ENCODE data around the gene GRIK1.

The GRIK1 gene

DNA sequence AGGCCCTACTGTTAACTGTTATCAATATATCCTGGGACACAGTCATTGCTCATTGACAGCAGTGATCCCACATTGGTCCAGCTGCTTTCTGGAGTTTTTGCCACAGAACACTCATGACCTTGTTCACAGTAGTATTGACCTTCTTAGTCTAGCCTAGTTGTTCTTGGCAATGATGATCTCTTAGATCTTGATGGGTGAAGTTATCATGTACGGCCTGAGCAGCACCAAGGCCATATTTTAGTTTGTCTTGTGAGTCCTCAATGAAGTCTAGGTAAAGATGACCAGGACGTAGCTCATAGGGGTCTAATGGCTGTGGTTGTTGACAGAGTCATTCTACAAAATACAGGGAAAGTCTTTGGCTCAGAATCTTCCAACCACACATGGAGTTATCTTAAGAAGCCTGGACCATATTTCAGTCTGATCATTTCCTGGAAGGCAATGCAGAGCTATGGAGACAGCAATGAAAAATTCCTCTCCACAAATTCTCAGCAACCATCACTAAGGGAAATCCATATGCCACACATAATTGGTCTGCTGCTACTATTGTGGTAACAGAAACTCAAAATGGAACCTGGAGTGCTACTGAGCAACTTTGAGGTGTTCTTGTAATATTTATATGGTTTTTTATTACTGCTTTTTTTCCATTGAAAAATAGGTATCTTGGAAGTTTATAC, 279.6 kb downstream of the GRIK1 start:
- DNase-seq, result no peak

DNA sequence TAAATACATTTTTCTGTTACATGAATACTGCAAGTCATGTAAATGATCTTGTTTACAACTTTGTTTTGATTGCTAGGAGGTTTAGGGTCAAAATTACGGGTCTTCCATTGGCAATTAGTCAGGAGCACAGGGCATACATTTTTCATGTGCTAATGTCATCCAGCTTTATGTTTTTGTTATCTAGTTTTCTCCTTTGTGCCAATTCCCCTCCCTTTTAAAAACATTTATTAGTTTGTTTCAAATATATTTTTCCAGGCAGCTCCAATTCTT, 280.9 kb downstream of the GRIK1 start:
- DNase-seq, result no peak

DNA sequence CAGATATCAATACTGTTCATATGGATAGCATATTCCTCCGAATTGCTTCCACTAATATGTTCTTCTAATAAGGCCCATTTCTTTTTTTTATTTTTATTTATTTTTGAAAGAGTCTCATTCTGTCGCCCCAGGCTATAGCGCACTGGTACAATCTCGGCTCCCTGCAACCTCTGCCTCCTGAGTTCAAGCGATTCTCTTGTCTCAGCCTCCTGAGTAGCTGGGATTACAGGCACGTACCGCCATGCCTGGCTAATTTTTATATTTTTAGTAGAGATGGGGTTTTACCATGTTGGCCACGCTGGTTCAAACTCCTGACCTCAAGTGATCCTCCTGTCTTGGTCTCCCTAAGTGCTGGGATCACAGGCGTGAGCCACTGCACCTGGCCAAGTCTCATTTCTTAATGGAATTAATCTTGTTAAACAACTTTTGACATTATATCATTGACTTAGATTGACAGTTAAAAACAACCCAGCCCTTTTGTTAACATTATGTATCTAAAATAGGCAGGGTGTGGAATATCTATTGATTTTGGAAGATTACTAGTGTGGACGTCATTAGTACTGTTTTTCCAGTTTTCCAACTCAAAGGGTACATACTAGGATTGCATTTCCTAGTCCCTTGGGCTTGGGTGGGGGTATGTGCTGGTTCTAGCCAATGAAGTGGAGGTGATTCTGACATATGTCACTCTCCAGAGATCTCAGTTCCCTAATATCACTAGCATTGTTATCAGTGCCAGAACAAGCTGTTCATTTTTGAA, 281.4 kb downstream of the GRIK1 start:
- DNase-seq, result no peak

DNA sequence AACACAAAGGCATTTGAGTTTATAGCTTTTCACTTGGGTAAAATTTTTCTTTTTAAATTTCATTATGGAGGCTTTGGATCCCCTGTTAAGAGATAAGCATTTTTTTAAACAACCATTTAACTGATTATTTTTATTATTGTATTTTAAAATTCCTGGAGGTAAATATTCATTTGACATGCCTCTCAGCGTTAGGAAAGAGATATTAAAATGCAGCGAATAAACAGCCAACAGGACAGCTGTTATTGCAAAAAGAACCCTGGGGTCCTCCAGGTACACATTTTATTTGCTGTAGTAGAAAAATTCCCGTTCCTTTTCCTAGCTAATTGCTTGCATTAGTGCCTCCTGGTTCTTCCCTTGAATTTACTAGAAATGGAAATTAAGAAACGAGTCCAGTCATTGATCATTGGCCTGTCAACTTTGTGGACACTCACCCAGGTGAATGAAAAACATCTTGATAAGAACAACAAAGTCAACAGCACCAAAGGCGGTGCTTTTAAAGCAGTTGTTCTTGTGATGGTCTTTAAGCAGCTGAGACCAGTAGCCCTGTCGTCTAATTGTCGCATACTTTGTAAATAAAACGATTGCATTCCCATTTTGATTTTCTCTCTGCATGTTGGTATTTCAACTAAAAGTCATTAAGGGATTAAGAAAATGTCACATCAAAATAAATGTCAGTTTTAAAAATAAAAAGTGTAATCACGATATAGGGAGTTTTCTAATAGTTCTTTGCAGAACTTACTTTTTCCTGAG, 282.4 kb downstream of the GRIK1 start:
- no peak for DNase-seq

DNA sequence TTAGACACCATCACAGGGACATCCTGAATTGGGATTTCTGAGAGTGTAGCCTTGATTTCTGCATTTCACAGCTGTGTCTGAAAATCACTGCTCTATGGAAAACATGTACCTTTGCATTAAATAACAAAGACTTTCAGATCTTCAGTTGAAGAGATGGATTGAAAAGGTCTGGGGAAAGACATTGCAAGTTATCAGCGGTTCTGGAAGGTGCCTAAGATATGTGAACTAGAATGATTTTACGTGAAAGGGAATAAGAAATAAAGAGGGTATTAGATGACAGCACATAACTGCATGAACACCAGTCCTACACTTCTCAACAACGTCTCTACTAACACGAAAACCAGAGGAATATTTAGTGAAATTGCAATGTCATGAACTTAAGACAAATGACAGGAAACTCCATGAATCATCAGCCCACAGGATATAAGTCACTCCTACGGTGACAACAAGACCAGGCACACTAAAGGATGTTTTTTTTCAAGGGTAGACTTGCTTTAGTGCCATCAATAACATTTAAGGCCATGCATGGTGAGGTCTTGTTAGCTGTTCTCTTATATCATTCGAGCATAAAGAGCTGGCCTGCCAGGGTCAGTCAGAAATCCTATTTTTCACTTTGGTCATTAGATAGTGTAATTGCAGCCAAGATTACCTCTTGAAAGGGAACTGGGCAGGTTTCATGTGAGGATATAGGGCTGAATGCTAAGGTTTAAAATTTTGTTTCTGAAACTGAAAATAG, 283.1 kb downstream of the GRIK1 start:
- DNase-seq, result no peak

GRCh38 chr21:29655577-29655976, 284.2 kb downstream of the GRIK1 start:
- no peak for DNase-seq

DNA sequence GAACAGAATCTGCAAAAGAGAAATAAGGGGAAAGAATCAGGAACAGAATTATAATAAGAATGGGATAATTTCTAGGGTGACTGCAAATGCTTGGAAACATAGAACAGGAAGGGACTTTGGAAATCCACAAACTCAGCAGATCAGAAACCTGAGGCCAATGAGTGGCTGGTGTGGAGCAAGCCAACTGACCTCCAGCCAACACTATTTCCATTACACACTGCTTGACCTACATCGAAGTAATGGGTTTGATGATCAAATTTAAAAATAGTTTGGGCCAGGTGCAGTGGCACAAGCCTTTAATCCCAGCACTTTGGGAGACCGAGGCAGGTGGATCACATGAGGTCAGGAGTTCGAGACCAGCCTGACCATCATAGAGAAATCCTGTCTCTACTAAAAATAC, 284.9 kb downstream of the GRIK1 start:
- no peak for DNase-seq

DNA sequence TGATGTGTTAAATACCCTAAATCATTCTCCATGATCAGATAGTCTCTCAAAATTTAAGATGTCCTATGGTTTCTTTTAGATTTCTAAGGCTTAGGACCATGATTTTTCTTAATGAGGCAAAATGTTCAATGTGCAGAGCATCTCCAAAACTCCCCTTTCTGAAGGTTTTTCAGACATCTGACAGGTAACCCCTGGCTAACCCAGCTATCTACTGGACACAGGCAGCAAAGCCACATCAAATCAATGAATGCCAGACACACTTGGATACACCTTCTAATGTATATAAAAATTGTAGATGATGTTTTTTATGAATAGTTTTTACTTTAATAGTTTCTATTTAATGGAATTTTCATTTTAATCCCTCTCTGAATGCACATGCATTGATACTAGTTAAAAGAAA, 285.6 kb downstream of the GRIK1 start:
- DNase-seq, result no peak

- DNase-seq, result no peak
These were observed 289.2 kb downstream of the GRIK1 start for GRCh38 chr21:29650523-29651022.

- no peak for DNase-seq
These were observed 290.4 kb downstream of the GRIK1 start for GRCh38 chr21:29649406-29649814.

DNA sequence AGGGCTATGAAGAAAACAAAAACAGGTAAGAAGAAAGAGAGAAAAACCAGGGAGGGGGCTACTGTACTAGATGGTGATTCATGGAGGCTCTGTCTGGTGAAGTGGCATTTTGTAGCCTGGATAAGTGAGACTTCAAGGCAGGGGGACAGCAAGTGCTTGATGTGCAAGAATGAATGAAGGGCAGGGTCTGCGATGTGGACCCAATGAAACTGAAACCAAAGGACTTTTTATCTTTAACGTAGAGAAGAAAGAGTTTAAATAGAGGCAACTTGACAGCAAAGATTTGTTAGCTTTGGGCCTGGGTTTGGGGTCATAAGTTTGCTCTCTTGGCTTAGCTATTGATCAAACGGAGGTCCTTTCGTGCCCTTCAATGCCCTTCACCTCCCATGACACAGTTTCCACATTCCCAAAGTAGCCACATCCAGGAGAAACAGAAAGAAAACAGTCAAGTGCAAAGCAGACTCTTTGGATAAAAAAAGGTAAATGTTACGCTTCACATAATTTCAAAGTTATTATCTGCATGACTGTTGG, 291.0 kb downstream of the GRIK1 start:
- no peak for DNase-seq

GRCh38 chr21:29647353-29647781, 292.4 kb downstream of the GRIK1 start:
- DNase-seq, result no peak

DNA sequence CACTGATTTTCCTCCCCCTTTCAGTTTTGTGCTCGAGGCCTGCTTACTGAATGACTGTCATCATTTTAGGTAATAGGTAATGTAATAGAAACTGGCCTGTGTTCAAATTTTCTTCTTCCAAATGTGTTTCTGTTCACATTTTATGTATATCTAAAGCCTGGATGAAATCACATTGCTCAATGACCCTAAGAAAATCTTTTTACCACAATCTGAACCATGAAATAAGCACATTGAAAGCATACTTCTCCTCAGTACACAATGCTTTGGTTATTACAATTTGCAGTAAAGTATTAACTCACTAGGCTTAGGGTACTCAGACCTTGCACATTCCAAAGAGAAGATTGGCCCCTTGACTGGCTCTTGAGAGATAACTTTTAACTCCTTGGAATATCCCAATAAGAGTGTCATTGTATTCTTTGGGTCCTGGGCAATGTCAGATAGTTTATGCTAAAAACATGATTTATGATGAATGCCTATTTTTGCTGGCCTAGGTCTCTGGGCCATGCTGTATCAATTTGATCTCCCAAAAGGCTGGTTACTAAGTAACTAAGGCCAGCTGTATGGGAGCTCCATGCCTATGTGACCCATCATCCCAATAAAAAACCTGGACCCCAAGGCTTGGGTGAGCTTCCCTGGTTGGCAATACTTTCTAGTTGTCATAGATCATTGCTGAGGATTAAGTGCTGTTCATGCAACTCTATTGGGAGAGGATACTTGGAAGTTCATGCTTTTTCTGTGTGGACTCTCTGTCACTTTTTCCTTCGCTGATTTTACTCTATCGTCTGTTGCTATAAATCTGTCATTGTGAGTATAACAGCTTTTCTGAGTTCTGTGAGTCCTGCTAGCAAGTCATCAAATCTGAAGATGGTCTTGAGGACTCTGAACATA, 293.9 kb downstream of the GRIK1 start:
- DNase-seq, result no peak

DNA sequence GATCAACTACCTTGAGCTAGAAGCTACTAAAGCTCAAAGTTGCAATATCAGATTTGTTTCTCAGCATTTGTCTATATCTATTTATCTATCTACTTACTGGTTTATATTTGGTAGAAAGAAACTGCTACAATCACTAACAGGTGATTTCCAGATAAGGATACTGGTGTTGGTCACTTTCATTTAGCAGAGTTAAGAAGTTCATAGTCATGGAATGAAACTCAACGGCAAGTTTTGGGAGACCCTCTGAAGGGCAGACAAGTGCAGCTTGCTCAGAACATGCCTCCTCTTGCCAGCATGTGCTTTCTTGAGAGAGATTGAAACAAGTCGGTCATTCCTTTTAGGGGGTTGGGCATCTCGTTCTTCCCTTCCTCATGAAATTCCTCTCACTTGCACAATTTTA, 296.5 kb downstream of the GRIK1 start:
- DNase-seq, result no peak

- no peak for DNase-seq
These were observed 297.1 kb downstream of the GRIK1 start for GRCh38 chr21:29642551-29643245.

- no peak for DNase-seq
These were observed 297.9 kb downstream of the GRIK1 start for GRCh38 chr21:29641635-29642550.

DNA sequence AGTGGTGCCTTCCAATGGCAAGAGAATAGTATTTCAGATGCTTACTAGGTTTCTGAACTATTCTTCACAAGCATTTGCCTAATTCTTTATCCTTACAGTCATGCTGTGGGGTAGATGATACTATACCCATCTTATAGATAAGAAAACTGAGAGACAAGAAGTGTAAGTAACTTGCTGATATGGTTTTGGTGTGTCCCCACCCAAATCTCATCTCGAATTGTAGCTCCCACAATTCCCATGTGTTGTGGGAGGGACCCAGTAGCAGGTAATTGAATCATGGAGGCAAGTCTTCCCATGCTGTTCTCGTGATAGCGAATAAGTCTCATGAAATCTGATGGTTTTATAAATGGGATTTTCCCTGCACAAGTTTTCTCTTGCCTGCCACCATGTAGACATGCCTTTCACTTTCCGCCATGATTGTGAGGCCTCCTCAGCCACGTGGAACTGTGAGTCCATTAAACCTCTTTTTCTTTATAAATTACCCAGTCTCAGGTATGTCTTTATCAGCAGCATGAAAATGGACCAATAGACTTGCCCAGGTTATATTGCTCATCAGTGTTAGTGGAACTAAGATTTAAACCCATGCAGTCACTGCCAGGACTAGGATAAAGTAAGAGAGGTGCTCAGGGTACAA, 298.7 kb downstream of the GRIK1 start:
- DNase-seq, result no peak

DNA sequence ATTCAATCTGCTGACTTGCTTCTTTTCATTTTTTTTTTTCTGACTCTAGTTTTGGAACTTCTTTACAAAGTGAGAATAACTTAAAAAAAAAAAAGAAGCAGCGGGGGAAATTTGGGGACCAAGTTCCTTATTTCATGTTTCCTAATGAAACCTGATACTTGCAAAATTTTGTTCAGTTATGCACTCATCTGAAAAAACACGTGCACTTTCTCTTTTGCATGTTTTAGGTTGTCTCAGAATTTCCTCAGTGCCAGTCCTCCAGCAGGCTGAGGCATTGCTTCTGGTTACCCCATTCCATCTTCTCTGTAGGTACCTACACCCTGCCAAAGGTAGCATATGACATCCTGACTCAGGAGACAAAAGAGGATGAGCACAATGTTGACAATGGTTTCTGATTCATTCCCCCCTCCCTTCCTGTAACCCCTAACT, 299.7 kb downstream of the GRIK1 start:
- no peak for DNase-seq

DNA sequence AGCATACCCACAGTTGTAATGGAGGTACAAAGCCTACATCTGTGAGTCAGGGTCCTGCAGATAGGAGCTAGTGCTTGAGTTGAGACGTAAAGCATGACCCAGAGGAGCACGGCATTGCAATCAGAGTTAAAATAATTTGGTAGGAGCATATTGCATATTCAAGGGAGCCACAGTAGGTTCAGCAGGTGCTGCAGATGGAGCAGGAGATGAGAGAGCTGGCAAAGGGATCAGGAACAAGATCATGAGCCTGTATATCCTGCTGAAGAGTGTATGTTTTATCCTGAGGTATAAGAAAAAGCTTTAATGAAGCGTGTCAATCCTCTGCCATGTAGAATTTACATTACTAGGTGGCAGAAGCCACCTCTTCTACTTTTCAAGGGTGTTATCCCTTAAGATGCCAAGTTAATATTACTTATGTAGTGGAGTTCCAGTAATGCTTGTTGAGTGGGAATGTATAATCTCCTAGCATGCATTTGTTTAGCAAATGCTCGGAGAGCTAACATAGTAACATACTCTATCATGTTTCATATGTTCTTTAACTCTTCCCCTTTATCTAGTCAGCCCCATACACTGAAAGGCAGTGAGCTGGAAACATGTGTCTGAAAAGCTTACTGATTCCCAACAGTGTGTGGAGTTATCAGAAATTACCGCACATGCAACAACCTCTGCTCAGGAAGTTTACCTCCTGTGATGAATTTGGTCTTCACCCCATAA, 300.3 kb downstream of the GRIK1 start:
- DNase-seq, result no peak
